SK-N-SH (cell line): ENCODE results near the gene TSPAN12. TPM values are rescaled to one million over a fixed set of nuclear protein-coding genes. Genes with fewer than 3 reads are reported as not detected.

Experiments used
- CTCF ChIA-PET: fragments of 300-600, 350-600 bp; formaldehyde crosslinking; extraction: SDS; loops from one replicate; lab custom pipeline; 2021; lab: Yijun Ruan, JAX
- POLR2A ChIA-PET: fragments of 350-600 bp; sonication (Branson Sonifier 250); formaldehyde crosslinking; extraction: SDS; loops from one replicate; lab custom pipeline; 2020; ENCODE audit warnings: antibody characterized with exemption, inconsistent platforms; lab: Yijun Ruan, JAX
- DNase-seq: peaks from one replicate; pipeline ENCODE4 v3.0.0; 2012
- H2AFZ ChIP-seq: fragments of 200-600 bp; sonication (generic); 2 replicates; pipeline ENCODE4 v1.8.1; 2016; ENCODE audit warnings: antibody characterized with exemption, mild to moderate bottlenecking, low read depth
- H3F3A ChIP-seq: fragments of 200-600 bp; sonication (generic); replicated peaks from 2 replicates; pipeline ENCODE3; 2016; ENCODE audit warnings: antibody characterized with exemption, mild to moderate bottlenecking; ENCODE audit not compliant: insufficient read depth
- H3K27ac ChIP-seq, 2 experiments: fragments of 200-500 bp in 1 of 2; fragments of 200-600 bp in 1 of 2; sonication (Bioruptor generic) in 1 of 2; sonication (generic), shearing (Covaris generic) in 1 of 2; 2 replicates each; pipeline versions ENCODE4 v1.5.1 to v1.6.1; 2014 to 2016; ENCODE audit warnings: low read depth in 2 of 2, inconsistent platforms in 1 of 2, low read length in 1 of 2, mild to moderate bottlenecking in 1 of 2, mixed read lengths in 1 of 2
- H3K27me3 ChIP-seq: fragments of 200-600 bp; sonication (generic), shearing (Covaris generic); 2 replicates; pipeline ENCODE4 v1.6.1; 2016; ENCODE audit warnings: mixed run types; ENCODE audit not compliant: insufficient read depth
- H3K36me3 ChIP-seq, 2 experiments: fragments of 200-500 bp in 1 of 2; fragments of 200-600 bp in 1 of 2; sonication (Bioruptor generic) in 1 of 2; sonication (generic) in 1 of 2; replicated peaks in 1 of 2; 2 replicates each; pipeline versions ENCODE3 to v1.5.1; 2014 to 2016; ENCODE audit warnings: low read length in 1 of 2, mild to moderate bottlenecking in 1 of 2; ENCODE audit not compliant: insufficient read depth in 2 of 2, control insufficient read depth in 1 of 2
- H3K4me1 ChIP-seq, 2 experiments: fragments of 200-500 bp in 1 of 2; fragments of 200-600 bp in 1 of 2; sonication (Bioruptor generic) in 1 of 2; sonication (generic), shearing (Covaris generic) in 1 of 2; 2 replicates each; pipeline versions ENCODE4 v1.5.1 to v1.6.1; 2014 to 2016; ENCODE audit warnings: low read depth in 1 of 2, low read length in 1 of 2, mixed run types in 1 of 2; ENCODE audit not compliant: insufficient read depth in 2 of 2, control insufficient read depth in 1 of 2
- H3K4me2 ChIP-seq: fragments of 200-600 bp; sonication (generic), shearing (Covaris generic); 2 replicates; pipeline ENCODE4 v1.6.1; 2017; ENCODE audit warnings: mixed run types
- H3K4me3 ChIP-seq, 2 experiments: fragments of 200-500 bp in 1 of 2; fragments of 200-600 bp in 1 of 2; sonication (Bioruptor generic) in 1 of 2; sonication (generic), shearing (Covaris generic) in 1 of 2; 2 replicates each; pipeline versions ENCODE4 v1.5.1 to v1.8.1; 2014 to 2016; ENCODE audit warnings: low read depth in 2 of 2, inconsistent platforms in 1 of 2, low read length in 1 of 2, mild to moderate bottlenecking in 1 of 2, mixed read lengths in 1 of 2, moderate library complexity in 1 of 2
- H3K79me2 ChIP-seq: fragments of 200-600 bp; sonication (generic); 2 replicates; pipeline ENCODE4 v1.8.1; 2017; ENCODE audit warnings: mild to moderate bottlenecking; ENCODE audit not compliant: insufficient read depth
- H3K9ac ChIP-seq: fragments of 200-600 bp; sonication (generic); 2 replicates; pipeline ENCODE4 v1.6.1; 2017; ENCODE audit warnings: mixed run types
- H3K9me2 ChIP-seq: fragments of 200-600 bp; sonication (generic); 2 replicates; pipeline ENCODE4 v1.6.1; 2017; ENCODE audit warnings: mixed run types
- H3K9me3 ChIP-seq: fragments of 200-600 bp; sonication (generic); 2 replicates; pipeline ENCODE4 v1.6.1; 2017; ENCODE audit warnings: mixed run types, mild to moderate bottlenecking, moderate library complexity
- H4K20me1 ChIP-seq: fragments of 200-600 bp; sonication (generic); 2 replicates; pipeline ENCODE4 v1.6.1; 2017; ENCODE audit warnings: mild to moderate bottlenecking, mixed run types; ENCODE audit not compliant: insufficient read depth
- CHD2 ChIP-seq: fragments of 150-350 bp; IDR thresholded peaks from 2 replicates; pipeline ENCODE4 v1.6.1; 2018; ENCODE audit warnings: low read length; ENCODE audit not compliant: partially characterized antibody
- EP300 ChIP-seq, 2 experiments: IDR thresholded peaks; 2 replicates each; pipeline versions ENCODE4 v1.4.0 to v1.6.1; 2012; ENCODE audit warnings: borderline replicate concordance in 1 of 2, low read depth in 1 of 2, low read length in 1 of 2
- FOXM1 ChIP-seq: IDR thresholded peaks from 2 replicates; pipeline ENCODE4 v1.4.0; 2012; ENCODE audit warnings: low read depth, mild to moderate bottlenecking
- GABPA ChIP-seq: IDR thresholded peaks from 2 replicates; pipeline ENCODE4 v1.4.0; 2012; ENCODE audit warnings: low read depth, mild to moderate bottlenecking
- MXI1 ChIP-seq: IDR thresholded peaks from 2 replicates; pipeline ENCODE4 v1.6.1; 2012; ENCODE audit warnings: mild to moderate bottlenecking, low read depth, low read length, improper control_type of control experiment
- RAD21 ChIP-seq: IDR thresholded peaks from 2 replicates; pipeline ENCODE4 v1.6.1; 2012; ENCODE audit warnings: mild to moderate bottlenecking, low read length
- RCOR1 ChIP-seq: fragments of 150-350 bp; IDR thresholded peaks from 2 replicates; pipeline ENCODE4 v1.6.1; 2017; ENCODE audit warnings: antibody characterized with exemption, low read length
- RFX5 ChIP-seq: IDR thresholded peaks from 2 replicates; pipeline ENCODE4 v1.6.1; 2012; ENCODE audit warnings: mild to moderate bottlenecking, improper control_type of control experiment, low read length
- TAF1 ChIP-seq: IDR thresholded peaks from 2 replicates; pipeline ENCODE4 v1.6.1; 2012; ENCODE audit warnings: low read depth, mild to moderate bottlenecking, low read length, moderate library complexity, borderline replicate concordance
- TEAD4 ChIP-seq: IDR thresholded peaks from 2 replicates; pipeline ENCODE4 v1.4.0; 2012; ENCODE audit warnings: mild to moderate bottlenecking, borderline replicate concordance; ENCODE audit not compliant: insufficient read depth
- USF1 ChIP-seq: IDR thresholded peaks from 2 replicates; pipeline ENCODE4 v1.4.0; 2012; ENCODE audit warnings: low read depth, borderline replicate concordance
- ZBTB33 ChIP-seq: IDR thresholded peaks from 2 replicates; pipeline ENCODE4 v1.4.0; 2012; ENCODE audit warnings: low read depth, borderline replicate concordance
- WGBS: methylation state at CpG from one replicate; pipeline ENCODE4 v1.1.6; 2017; ENCODE audit warnings: low lambda C conversion rate; 5-methylcytosine and 5-hydroxymethylcytosine counted together
- polyA plus RNA-seq, 3 experiments: library from polyadenylated mRNA; depleted of rRNA; stranded (reverse); fragments of >200 nt; gene quantifications; 2 replicates each; pipeline ENCODE4 v1.2.3, GENCODE V29; 2012
- TF ChIP-seq, protein P1 (sequence below): IDR thresholded peaks from 2 replicates; pipeline ENCODE4; 2012

TSPAN12 gene
- polyA plus RNA-seq, 1 of the 3 experiments (the other 2 are of a cell fraction) = not detected

- Histone ChIP-seq H3K36me3 (no peaks in the 10 kb centered on the region), H3K9me3 (no peaks in the 10 kb centered on the region), H2AFZ (no peak overlapping the region), H3K27ac (no peak overlapping the region), H3K4me1 (peaks cover 0 to 11% of the 10 kb centered on the region in 2 experiments; a peak in 2 of 4 replicates), H3K79me2 (no peaks in the 10 kb centered on the region)
- no peak for TF ChIP-seq TAF1
- TF ChIP-seq, protein P1, sequence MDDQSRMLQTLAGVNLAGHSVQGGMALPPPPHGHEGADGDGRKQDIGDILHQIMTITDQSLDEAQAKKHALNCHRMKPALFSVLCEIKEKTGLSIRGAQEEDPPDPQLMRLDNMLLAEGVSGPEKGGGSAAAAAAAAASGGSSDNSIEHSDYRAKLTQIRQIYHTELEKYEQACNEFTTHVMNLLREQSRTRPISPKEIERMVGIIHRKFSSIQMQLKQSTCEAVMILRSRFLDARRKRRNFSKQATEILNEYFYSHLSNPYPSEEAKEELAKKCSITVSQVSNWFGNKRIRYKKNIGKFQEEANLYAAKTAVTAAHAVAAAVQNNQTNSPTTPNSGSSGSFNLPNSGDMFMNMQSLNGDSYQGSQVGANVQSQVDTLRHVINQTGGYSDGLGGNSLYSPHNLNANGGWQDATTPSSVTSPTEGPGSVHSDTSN = no peak
- no peak for TF ChIP-seq FOXM1
- TF ChIP-seq MXI1 = no peak
- TF ChIP-seq EP300 (IDR thresholded peaks at IDR 0.05; ENCODE audit: borderline replicate concordance in 1 of 2, low read depth in 1 of 2, low read length in 1 of 2) = no peak
- TF ChIP-seq GABPA = no peak
- TF ChIP-seq ZBTB33 = no peak
- no peak for TF ChIP-seq TEAD4
- no peak for TF ChIP-seq CHD2
- no peak for TF ChIP-seq USF1
- TF ChIP-seq, all 33 proteins: peak for 0
- DNase-seq = no peak
- Histone ChIP-seq H3K9me2 (0 out of 2 replicates have a peak, but pooled peaks cover 3% of the 10 kb centered on the region), H3K27me3 (peaks cover 38% of the 10 kb centered on the region), H3F3A (peaks cover 6% of the 10 kb centered on the region), H3K4me3 (no peak overlapping the region), H3K9ac (no peak overlapping the region), H4K20me1 (no peaks in the 10 kb centered on the region), H3K4me2 (no peak overlapping the region)
- WGBS = 27% methylated on average over 2 of the region's 2 CpGs
- CTCF ChIA-PET = interaction anchor here (0.8 to 2.9 kb wide), 5 partner anchors 11 to 127 kb away, joined by 3 to 10 read pairs (median 4); no protein-coding TSS in a partner anchor
- POLR2A ChIA-PET = no interaction called here
Measured at GRCh38 chr7:120860156-120860555, 2.2 kb upstream of the TSPAN12 start.

DNA sequence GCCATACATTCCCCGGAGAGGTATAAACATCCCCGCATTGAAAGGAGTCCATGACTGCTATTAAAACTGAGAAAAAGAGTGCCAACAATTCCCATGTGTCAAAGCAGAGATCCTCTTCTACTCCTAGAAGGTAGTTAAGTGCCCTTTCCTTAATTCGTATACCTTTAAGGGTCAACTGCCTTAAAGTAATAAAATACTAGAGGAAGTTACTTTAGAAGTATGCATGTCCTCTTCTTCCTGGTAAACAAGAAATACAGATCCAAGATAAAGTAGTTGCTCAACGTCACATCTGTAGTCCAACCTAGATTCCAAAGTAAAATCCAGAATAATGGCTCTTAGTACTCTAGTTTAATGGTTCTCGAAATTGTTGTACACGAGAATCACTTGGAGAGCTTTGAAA is 1.5 kb upstream of the TSPAN12 start:
- Histone ChIP-seq H2AFZ (no peak overlapping the region), H4K20me1 (no peaks in the 10 kb centered on the region), H3K9me2 (0 out of 2 replicates have a peak, but pooled peaks cover 3% of the 10 kb centered on the region), H3K9ac (no peak overlapping the region), H3K27me3 (peaks cover 40% of the 10 kb centered on the region), H3K79me2 (no peaks in the 10 kb centered on the region)
- POLR2A ChIA-PET = no interaction called here
- 41% methylated on average over 6 of the region's 6 CpGs for WGBS
- no peak for DNase-seq
- CTCF ChIA-PET = interaction anchor here (0.8 to 2.9 kb wide), 5 partner anchors 10 to 127 kb away, joined by 3 to 10 read pairs (median 4); no protein-coding TSS in a partner anchor
- TF ChIP-seq RAD21 = no peak
- no peak for TF ChIP-seq RFX5
- TF ChIP-seq RCOR1 = no peak
- no peak for TF ChIP-seq FOXM1
- no peak for TF ChIP-seq USF1
- TF ChIP-seq, all 33 proteins: peak for 0
- Histone ChIP-seq H3K9me3 (no peaks in the 10 kb centered on the region), H3K27ac (no peak overlapping the region), H3K36me3 (no peaks in the 10 kb centered on the region), H3K4me1 (peaks cover 0 to 11% of the 10 kb centered on the region in 2 experiments; a peak in 2 of 4 replicates), H3K4me2 (no peak overlapping the region), H3F3A (peaks cover 6% of the 10 kb centered on the region), H3K4me3 (no peak overlapping the region)
